AG10803 (cell line): ENCODE results near the gene DAPK1.
"Not testable (repeated sequence)": the region's sequence is repeated elsewhere in the genome, so short reads cannot be mapped to it uniquely, and the experiment has no call there.

ENCODE experiments used
- DNase-seq: peaks from one replicate; pipeline ENCODE4 v3.0.0; 2010; ENCODE audit warnings: low read depth
- H3K4me3 ChIP-seq: 2 replicates; pipeline ENCODE4 v1.5.1; 2011; ENCODE audit warnings: mild to moderate bottlenecking, low read length, control low read depth
- CTCF ChIP-seq: conservative IDR thresholded peaks from 2 replicates; pipeline ENCODE4 v1.5.1; 2011; ENCODE audit warnings: mild to moderate bottlenecking, low read length, control low read depth, inconsistent platforms

Gene DAPK1

GRCh38 chr9:87742813-87743428 is 245.3 kb downstream of the DAPK1 start:
- no peak overlapping the region for H3K4me3 ChIP-seq
- TF ChIP-seq CTCF, result no peak
- no peak for DNase-seq

- DNase-seq, H3K4me3 ChIP-seq: not testable (repeated sequence)
These were observed 246.6 kb downstream of the DAPK1 start for GRCh38 chr9:87744247-87744646.

- TF ChIP-seq CTCF, result no peak
- DNase-seq, result no peak
- no peak overlapping the region for H3K4me3 ChIP-seq
These were observed 248.5 kb downstream of the DAPK1 start for GRCh38 chr9:87746186-87746585.

GRCh38 chr9:87748881-87749280 is 251.2 kb downstream of the DAPK1 start:
- TF ChIP-seq CTCF, result no peak
- DNase-seq, result no peak
- H3K4me3 ChIP-seq, result no peak overlapping the region

- H3K4me3 ChIP-seq, result no peak overlapping the region
- DNase-seq, result no peak
- no peak for TF ChIP-seq CTCF
These were observed 251.8 kb downstream of the DAPK1 start for GRCh38 chr9:87749335-87750035.

- DNase-seq, result no peak
- H3K4me3 ChIP-seq, result no peak overlapping the region
- no peak for TF ChIP-seq CTCF
These were observed 253.1 kb downstream of the DAPK1 start for GRCh38 chr9:87750726-87751125.

GRCh38 chr9:87751423-87751822 is 253.8 kb downstream of the DAPK1 start:
- no peak for TF ChIP-seq CTCF
- DNase-seq, result no peak
- no peak overlapping the region for H3K4me3 ChIP-seq
